Glomerular endothelial cell (primary cell): Measurements from ENCODE around the gene SHOC2. TPM values are rescaled to one million over a fixed set of nuclear protein-coding genes. Genes with fewer than 3 reads are reported as not detected.

Source experiments
- DNase-seq: peaks from one replicate; pipeline ENCODE4 v3.0.0-alpha.2; 2011; ENCODE audit warnings: low read depth, low spot score; ENCODE audit errors: extremely low read depth
- total RNA-seq: library from RNA; depleted of rRNA; stranded (reverse); fragments of >200 nt; gene quantifications from 2 replicates; pipeline ENCODE4 v1.2.3, GENCODE V29; 2015

Gene SHOC2
- total RNA-seq, 1 donor from 2014 or later = 38.4 TPM

- no peak for DNase-seq
Measured at GRCh38 chr10:110978204-110978603, 58.8 kb downstream of the SHOC2 start.

- DNase-seq = no peak
Measured at GRCh38 chr10:110979611-110980010, 60.2 kb downstream of the SHOC2 start.

GRCh38 chr10:110980807-110981206 is 61.4 kb downstream of the SHOC2 start:
- no peak for DNase-seq

- no peak for DNase-seq
Measured at GRCh38 chr10:110983466-110983865, 64.1 kb downstream of the SHOC2 start.

GRCh38 chr10:110985497-110986275 is 66.3 kb downstream of the SHOC2 start:
- no peak for DNase-seq

GRCh38 chr10:110989016-110989415 is 69.6 kb downstream of the SHOC2 start:
- DNase-seq = no peak

- no peak for DNase-seq
Measured at GRCh38 chr10:110992006-110992800, 72.8 kb downstream of the SHOC2 start.

GRCh38 chr10:110993024-110993693 is 73.8 kb downstream of the SHOC2 start:
- DNase-seq = no peak

GRCh38 chr10:110994406-110995086 is 75.1 kb downstream of the SHOC2 start:
- no peak for DNase-seq

GRCh38 chr10:110995301-110995700 is 75.9 kb downstream of the SHOC2 start:
- DNase-seq = no peak

- no peak for DNase-seq
Measured at GRCh38 chr10:110996256-110996655, 76.9 kb downstream of the SHOC2 start.

- no peak for DNase-seq
Measured at GRCh38 chr10:111004016-111004415, 84.6 kb downstream of the SHOC2 start.

GRCh38 chr10:111007486-111007885 is 88.1 kb downstream of the SHOC2 start:
- no peak for DNase-seq

- no peak for DNase-seq
Measured at GRCh38 chr10:111015181-111015580, 95.8 kb downstream of the SHOC2 start.

- no peak for DNase-seq
Measured at GRCh38 chr10:111017098-111017497, 97.7 kb downstream of the SHOC2 start.

- no peak for DNase-seq
Measured at GRCh38 chr10:111018021-111018420, 98.6 kb downstream of the SHOC2 start.

GRCh38 chr10:111023060-111023459 is 103.7 kb downstream of the SHOC2 start:
- DNase-seq = no peak

- DNase-seq = no peak
Measured at GRCh38 chr10:111030042-111030750, 110.8 kb downstream of the SHOC2 start.

GRCh38 chr10:111034598-111035310 is 115.3 kb downstream of the SHOC2 start:
- DNase-seq = no peak

GRCh38 chr10:111035542-111035941 is 116.1 kb downstream of the SHOC2 start:
- DNase-seq = no peak
